WTC11 (cell line): ENCODE measurements around the gene ARHGAP6.

Experiments
- CREB1 ChIP-seq: sonication (generic); formaldehyde crosslinking; IDR thresholded peaks from 2 replicates; pipeline ENCODE4 v1.8.0; 2023; ENCODE audit warnings: mild to moderate bottlenecking, missing genetic modification reagents
- CTCF ChIP-seq: fragments of 200-600 bp; IDR thresholded peaks from 2 replicates; pipeline ENCODE4 v1.8.0; 2022; ENCODE audit warnings: antibody characterized with exemption
- E2F1 ChIP-seq: sonication (generic); formaldehyde crosslinking; IDR thresholded peaks from 2 replicates; pipeline ENCODE4 v1.8.0; 2022; ENCODE audit warnings: mild to moderate bottlenecking, missing genetic modification reagents
- ZNF121 ChIP-seq: sonication (generic); formaldehyde crosslinking; IDR thresholded peaks from 2 replicates; pipeline ENCODE4 v1.8.0; 2023; ENCODE audit warnings: missing genetic modification reagents
- TF ChIP-seq, protein P1 (sequence below): sonication (generic); formaldehyde crosslinking; IDR thresholded peaks from 2 replicates; pipeline ENCODE4 v1.8.1; 2022; ENCODE audit warnings: low read depth, mild to moderate bottlenecking, moderate library complexity, missing genetic modification reagents, borderline replicate concordance
- TF ChIP-seq, protein P2 (sequence below): sonication (generic); formaldehyde crosslinking; IDR thresholded peaks from 2 replicates; pipeline ENCODE4 v1.8.1; 2022; ENCODE audit warnings: low read depth, missing genetic modification reagents, borderline replicate concordance
- TF ChIP-seq, protein P3 (sequence below): sonication (generic); formaldehyde crosslinking; IDR thresholded peaks from 2 replicates; pipeline ENCODE4 v1.8.0; 2022; ENCODE audit warnings: mild to moderate bottlenecking, missing genetic modification reagents

DNA sequence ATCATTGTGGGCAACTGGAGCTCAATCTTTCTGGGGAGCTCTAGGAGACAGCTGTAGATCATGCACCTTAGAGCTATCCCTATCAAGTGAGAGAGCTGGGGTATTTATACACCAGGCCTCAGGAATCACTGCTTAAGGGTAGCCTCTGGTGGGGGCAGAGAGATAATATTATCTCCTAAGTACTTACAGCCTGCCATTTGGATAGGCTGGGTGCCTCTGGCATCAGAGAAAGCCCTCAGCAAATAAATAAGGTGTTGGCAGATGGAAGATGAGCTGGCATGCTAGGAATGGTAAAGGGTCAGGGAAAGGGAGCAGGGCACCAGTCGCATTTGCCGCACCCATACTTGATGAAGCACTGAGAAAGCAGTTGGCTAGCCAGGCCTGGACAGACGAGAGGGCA lies 478.7 kb downstream of the ARHGAP6 start:
- TF ChIP-seq, protein P1, sequence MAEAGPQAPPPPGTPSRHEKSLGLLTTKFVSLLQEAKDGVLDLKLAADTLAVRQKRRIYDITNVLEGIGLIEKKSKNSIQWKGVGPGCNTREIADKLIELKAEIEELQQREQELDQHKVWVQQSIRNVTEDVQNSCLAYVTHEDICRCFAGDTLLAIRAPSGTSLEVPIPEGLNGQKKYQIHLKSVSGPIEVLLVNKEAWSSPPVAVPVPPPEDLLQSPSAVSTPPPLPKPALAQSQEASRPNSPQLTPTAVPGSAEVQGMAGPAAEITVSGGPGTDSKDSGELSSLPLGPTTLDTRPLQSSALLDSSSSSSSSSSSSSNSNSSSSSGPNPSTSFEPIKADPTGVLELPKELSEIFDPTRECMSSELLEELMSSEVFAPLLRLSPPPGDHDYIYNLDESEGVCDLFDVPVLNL (CRISPR knock-in tag), result no peak
- TF ChIP-seq, protein P2, sequence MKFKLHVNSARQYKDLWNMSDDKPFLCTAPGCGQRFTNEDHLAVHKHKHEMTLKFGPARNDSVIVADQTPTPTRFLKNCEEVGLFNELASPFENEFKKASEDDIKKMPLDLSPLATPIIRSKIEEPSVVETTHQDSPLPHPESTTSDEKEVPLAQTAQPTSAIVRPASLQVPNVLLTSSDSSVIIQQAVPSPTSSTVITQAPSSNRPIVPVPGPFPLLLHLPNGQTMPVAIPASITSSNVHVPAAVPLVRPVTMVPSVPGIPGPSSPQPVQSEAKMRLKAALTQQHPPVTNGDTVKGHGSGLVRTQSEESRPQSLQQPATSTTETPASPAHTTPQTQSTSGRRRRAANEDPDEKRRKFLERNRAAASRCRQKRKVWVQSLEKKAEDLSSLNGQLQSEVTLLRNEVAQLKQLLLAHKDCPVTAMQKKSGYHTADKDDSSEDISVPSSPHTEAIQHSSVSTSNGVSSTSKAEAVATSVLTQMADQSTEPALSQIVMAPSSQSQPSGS, result no peak
- TF ChIP-seq, protein P3, sequence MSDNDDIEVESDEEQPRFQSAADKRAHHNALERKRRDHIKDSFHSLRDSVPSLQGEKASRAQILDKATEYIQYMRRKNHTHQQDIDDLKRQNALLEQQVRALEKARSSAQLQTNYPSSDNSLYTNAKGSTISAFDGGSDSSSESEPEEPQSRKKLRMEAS (CRISPR knock-in tag), result no peak
- TF ChIP-seq CTCF (no peak), CREB1 (no peak), E2F1 (no peak), ZNF121 (CRISPR knock-in tag) (no peak)
